ENCODE data around the gene TKTL1.
"Not testable (repeated sequence)": the region's sequence is repeated elsewhere in the genome, so short reads cannot be mapped to it uniquely, and the experiment has no call there.

The TKTL1 gene

GRCh38 chrX:154309041-154309775, 13.6 kb downstream of the TKTL1 start:
- H3K4me3 ChIP-seq (ENCODE audit: low read depth, low read length), result no peak overlapping the region

GRCh38 chrX:154310616-154311536, 15.3 kb downstream of the TKTL1 start:
- H3K4me3 ChIP-seq (ENCODE audit: low read depth, low read length), result no peak overlapping the region

DNA sequence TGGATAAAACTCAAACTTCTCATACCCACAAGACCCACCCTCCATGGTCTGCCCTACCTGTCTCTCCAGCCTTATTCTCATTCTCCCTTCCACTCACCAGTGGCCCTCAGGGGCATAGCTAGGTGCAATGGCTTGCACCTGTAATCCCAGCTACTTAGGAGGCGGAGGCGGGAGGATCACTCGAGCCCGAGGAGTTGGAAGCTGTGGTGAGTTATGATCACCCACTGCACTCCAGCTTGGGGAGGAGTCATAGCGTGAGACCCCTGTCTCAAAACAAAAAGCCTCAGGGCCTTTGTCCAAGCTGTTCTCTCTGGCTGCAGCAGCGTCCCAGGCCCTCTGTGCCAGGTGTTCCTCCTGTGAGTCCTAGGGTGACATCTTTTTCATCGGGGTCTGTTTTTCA, 16.5 kb downstream of the TKTL1 start:
- no peak overlapping the region for H3K4me3 ChIP-seq (ENCODE audit: low read depth, low read length)

DNA sequence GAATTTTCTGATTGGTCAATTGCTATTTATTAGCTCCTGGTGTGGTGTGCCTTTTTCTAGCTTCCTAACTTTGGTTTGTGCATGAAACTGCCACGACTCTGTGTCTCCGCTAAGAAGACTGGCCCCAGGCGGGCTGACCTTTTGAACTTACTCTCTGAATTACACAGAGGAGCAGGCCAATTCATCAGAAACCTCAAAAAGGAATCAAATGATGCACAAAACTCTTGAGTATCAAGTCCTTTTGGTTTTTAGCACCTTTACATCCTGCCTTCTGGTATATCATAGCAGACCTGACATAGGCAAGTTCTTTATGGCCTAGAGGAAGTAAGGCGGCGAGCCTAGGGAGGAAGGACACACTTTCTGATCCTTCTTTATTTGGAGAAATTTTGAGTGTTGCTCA, 17.6 kb downstream of the TKTL1 start:
- H3K4me3 ChIP-seq (ENCODE audit: low read depth, low read length), result no peak overlapping the region

GRCh38 chrX:154315416-154315815, 19.8 kb downstream of the TKTL1 start:
- no peak overlapping the region for H3K4me3 ChIP-seq (ENCODE audit: low read depth, low read length)

GRCh38 chrX:154317391-154317995, 21.9 kb downstream of the TKTL1 start:
- H3K4me3 ChIP-seq (ENCODE audit: low read depth, low read length), result no peak overlapping the region

- no peak overlapping the region for H3K4me3 ChIP-seq (ENCODE audit: low read depth, low read length)
These were observed 24.8 kb downstream of the TKTL1 start for GRCh38 chrX:154320406-154320805.

DNA sequence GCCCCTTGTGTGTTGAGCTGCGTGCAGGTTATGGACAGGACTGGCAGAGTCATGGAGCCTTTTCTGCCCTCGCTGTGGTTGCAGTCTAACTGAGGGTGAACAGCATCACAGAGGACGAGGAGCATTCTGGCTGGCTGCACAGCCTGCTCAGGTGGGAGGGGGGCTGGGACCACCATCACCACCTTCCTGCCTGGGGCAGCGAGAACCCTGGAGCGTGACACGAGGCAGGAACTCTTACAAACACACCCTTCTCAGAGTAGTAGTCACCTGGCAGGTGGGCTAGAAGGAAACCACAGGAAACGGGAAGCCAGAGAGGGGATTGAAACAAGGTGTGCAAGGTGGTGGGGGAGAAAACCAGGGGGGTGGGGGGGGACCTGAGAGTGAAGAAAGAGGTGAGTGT, 25.6 kb downstream of the TKTL1 start:
- H3K4me3 ChIP-seq (ENCODE audit: low read depth, low read length), result no peak overlapping the region

GRCh38 chrX:154321594-154321993, 26.0 kb downstream of the TKTL1 start:
- H3K4me3 ChIP-seq (ENCODE audit: low read depth, low read length), result no peak overlapping the region

- no peak overlapping the region for H3K4me3 ChIP-seq (ENCODE audit: low read depth, low read length)
These were observed 27.3 kb downstream of the TKTL1 start for GRCh38 chrX:154322890-154323289.

DNA sequence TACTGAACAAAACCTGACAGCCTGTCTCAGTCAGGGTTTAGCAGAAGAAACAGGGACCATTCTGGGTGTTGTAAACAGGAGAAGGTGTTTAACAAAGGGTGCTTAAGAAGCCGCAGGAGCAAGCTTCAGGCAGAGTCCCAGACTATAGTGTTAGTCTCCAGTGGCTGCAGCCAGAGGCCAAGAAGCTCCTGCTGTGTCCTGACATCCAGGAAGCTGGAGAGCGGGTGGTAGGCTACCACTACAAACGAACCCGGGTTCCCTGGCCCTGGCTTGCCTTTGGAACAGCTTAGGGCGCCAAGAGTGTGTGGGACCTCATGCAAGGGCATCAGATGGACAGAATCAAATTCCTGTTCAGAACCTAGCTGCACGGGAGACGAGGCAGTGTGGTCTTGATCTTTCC, 27.9 kb downstream of the TKTL1 start:
- no peak overlapping the region for H3K4me3 ChIP-seq (ENCODE audit: low read depth, low read length)

DNA sequence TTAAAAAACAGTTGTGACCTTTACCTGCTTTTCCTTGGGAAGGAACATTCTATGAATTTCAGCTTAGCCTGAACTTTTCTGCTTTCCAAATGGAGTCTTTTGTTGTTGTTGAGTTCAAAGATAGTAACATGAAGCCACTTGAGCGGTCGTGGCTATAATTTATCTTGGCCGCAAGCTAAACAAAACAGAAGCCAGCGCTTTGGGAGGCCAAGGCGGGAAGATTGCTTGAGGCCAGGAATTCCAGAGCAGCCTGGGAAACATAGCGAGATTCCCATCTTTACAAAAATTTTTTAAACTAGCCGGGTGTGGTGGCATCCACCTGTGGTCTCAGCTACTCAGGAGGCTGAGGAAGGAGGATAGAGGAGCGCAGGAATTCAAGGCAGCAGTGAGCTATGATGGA, 29.9 kb downstream of the TKTL1 start:
- H3K4me3 ChIP-seq (ENCODE audit: low read depth, low read length), result no peak overlapping the region

DNA sequence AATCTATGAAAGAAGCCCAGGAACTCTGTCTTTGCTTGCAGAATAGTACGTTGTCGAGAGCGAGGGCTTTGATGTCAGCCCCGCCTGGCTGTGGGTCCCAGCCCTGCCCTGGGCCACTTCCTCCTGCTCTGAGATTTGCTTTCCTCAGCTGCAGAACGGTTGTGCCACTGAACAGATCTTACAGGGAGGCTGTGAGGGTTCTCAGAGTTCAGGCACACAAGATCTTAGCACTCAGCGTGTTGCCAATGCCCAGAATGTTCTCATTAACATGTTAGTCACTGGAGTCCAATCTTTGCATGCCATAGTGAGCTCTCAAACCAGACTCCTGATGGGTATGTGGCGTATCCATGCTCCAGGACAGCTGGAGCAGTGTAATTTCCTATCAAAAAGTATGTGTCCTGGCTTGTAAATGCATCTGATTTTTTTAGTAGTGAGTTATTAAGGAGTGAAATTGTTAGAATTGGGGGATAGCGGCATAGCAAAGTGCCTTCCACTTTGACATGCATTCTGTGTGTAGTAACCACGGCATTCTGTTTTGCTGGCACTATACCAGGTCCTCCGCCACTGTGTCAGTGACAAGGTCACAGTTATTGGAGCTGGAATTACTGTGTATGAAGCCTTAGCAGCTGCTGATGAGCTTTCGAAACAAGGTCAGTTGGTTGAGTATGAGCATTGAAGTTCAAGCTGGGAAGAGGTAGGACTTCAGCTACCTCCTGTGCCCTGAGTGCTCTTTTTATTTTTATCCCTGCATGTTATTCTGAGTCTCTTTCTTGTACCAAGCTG, 31.6 kb downstream of the TKTL1 start:
- H3K4me3 ChIP-seq (ENCODE audit: low read depth, low read length), result no peak overlapping the region

- no peak overlapping the region for H3K4me3 ChIP-seq (ENCODE audit: low read depth, low read length)
These were observed 33.1 kb downstream of the TKTL1 start for GRCh38 chrX:154328646-154329045.

DNA sequence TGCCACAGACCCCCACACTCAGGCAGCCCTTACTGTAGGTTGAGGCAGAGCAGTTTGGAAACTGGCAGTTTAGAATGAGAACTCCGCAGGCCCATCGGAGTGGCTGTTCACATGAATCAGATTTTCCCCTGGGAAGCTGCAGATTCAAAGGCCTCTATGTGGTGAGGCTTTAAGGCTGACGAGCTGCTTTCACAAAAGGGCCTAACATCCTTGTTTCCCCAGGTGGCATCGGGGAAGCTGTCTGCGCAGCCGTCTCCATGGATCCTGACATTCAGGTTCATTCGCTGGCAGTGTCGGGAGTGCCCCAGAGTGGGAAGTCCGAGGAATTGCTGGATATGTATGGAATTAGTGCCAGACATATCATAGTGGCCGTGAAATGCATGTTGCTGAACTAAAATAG, 33.7 kb downstream of the TKTL1 start:
- H3K4me3 ChIP-seq (ENCODE audit: low read depth, low read length), result no peak overlapping the region

DNA sequence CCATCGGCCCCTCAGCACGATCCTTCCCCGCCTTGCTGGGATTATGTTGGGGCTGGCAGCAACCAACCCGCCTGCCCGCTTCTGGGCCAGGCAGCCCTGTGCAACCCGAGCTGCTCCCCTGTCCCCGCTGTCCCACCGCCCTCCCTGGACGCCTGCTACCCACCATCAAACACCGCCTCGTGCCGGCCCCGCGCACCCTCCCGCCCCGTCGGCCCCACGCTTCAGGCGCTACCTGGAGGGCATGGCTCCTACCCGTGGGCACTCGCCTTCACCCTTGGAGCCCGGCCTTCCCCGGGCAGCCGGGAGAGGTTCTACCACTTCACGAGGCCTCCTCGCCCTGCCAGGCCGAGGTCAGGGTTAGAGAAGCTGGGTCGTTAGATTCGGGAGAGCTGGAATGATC, 37.0 kb downstream of the TKTL1 start:
- H3K4me3 ChIP-seq (ENCODE audit: low read depth, low read length), result no peak overlapping the region

GRCh38 chrX:154333116-154333515, 37.5 kb downstream of the TKTL1 start:
- no peak overlapping the region for H3K4me3 ChIP-seq (ENCODE audit: low read depth, low read length)

DNA sequence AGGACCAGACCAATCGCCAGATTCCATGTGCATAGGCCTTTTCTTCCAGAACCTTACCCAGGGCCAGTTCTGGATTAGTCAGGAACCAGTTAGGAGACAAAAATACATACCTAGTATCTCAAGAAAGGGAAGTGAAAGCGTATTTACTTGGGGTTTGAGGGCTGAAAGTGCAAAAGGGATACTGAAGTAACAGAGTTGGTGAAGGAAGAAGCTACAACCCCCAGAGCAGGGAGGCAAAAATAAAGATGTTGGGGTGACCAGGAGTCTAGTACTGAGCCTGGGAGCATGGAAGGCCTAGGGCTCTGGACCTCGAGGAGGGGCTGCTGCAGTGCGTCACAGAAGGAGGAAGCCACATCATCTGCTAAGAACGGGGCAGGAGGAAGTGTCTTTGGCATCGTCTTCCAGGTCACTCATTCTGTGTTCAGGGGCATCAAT, 38.3 kb downstream of the TKTL1 start:
- no peak overlapping the region for H3K4me3 ChIP-seq (ENCODE audit: low read depth, low read length)

DNA sequence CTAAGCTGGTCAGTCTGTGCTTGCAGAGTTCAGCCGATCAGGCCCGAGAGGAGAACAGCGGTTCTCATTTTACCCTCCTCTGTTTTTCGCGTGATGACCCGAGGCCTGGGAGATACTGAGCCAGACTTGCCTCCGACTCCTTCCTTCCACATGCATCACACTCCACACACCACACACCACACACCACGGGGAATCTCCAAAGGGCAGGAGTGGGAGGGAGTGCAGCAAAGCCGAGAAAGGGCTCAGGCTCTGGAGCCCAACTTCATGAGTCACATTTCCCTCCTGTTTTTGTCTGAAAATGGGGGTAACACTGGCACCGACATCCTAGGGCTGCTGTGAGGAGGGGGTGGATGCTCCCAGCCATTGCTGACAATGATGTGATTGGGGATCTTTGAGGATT, 38.9 kb downstream of the TKTL1 start:
- no peak overlapping the region for H3K4me3 ChIP-seq (ENCODE audit: low read depth, low read length)

GRCh38 chrX:154341399-154342298, 46.1 kb downstream of the TKTL1 start:
- H3K4me3 ChIP-seq (ENCODE audit: low read depth, low read length), result not testable (repeated sequence)
